Measurements from ENCODE around the gene SHISA9.

DNA sequence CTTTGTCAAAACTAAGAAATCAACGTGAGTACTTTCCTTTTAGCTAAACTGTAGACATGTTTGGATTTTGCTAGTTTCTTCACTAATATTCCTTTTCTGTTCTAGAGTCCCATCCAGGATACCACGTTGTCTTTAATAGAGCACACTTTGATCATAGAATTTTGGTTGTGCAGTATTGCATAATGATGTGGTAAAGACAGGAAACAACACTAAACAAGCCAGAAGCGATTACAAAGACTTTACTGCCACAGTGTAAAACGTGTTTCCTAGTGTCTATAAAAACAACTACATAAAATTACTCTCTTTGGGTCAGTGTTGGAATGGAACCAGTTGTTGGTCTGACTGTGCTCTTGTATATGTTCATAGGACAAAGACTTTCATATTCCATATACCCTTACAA, 19.3 kb downstream of the SHISA9 start:
- TF ChIP-seq, protein P1, sequence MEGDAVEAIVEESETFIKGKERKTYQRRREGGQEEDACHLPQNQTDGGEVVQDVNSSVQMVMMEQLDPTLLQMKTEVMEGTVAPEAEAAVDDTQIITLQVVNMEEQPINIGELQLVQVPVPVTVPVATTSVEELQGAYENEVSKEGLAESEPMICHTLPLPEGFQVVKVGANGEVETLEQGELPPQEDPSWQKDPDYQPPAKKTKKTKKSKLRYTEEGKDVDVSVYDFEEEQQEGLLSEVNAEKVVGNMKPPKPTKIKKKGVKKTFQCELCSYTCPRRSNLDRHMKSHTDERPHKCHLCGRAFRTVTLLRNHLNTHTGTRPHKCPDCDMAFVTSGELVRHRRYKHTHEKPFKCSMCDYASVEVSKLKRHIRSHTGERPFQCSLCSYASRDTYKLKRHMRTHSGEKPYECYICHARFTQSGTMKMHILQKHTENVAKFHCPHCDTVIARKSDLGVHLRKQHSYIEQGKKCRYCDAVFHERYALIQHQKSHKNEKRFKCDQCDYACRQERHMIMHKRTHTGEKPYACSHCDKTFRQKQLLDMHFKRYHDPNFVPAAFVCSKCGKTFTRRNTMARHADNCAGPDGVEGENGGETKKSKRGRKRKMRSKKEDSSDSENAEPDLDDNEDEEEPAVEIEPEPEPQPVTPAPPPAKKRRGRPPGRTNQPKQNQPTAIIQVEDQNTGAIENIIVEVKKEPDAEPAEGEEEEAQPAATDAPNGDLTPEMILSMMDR (IDR thresholded peaks at IDR 0.05; ENCODE audit: low read depth, low read length), result no peak
- no peak for TF ChIP-seq POLR2A (IDR thresholded peaks at IDR 0.05; ENCODE audit: extremely low read depth, insufficient read length)
- TF ChIP-seq, protein P2, sequence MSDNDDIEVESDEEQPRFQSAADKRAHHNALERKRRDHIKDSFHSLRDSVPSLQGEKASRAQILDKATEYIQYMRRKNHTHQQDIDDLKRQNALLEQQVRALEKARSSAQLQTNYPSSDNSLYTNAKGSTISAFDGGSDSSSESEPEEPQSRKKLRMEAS (IDR thresholded peaks at IDR 0.05; ENCODE audit: low read depth, low read length), result no peak

All from NB4 (cell line).